Colonic mucosa (tissue), 4 donors: ENCODE results near the gene AP1S1. TPM values are rescaled to one million over a fixed set of nuclear protein-coding genes. Genes with fewer than 3 reads are reported as not detected.

Source experiments
- DNase-seq: peaks from one replicate; pipeline ENCODE4 v3.0.0-alpha.2; 2020
- H3K27ac ChIP-seq: fragments of 200-600 bp; one replicate; pipeline ENCODE4 v1.8.0; 2021
- H3K27me3 ChIP-seq: fragments of 200-600 bp; one replicate; pipeline ENCODE4 v1.8.0; 2021
- H3K36me3 ChIP-seq: fragments of 200-600 bp; one replicate; pipeline ENCODE4 v1.8.0; 2021
- H3K4me1 ChIP-seq: fragments of 200-600 bp; one replicate; pipeline ENCODE4 v1.8.0; 2021; ENCODE audit warnings: mild to moderate bottlenecking
- H3K4me3 ChIP-seq: fragments of 200-600 bp; one replicate; pipeline ENCODE4 v1.8.0; 2021
- H3K9ac ChIP-seq, 2 donors: one replicate each; pipeline ENCODE4 v1.7.0; 2013; ENCODE audit warnings: control low read depth in 2 of 2, low read depth in 2 of 2, low read length in 2 of 2
- H3K9me3 ChIP-seq: fragments of 200-600 bp; one replicate; pipeline ENCODE4 v1.8.0; 2021
- CTCF ChIP-seq: fragments of 200-600 bp; IDR thresholded peaks from one replicate; pipeline ENCODE4 v1.8.0; 2022; ENCODE audit warnings: antibody characterized with exemption, mild to moderate bottlenecking
- intact Hi-C: fragments of 100-400 bp; cut with DNase I; formaldehyde crosslinking; loops from one replicate; pipeline ENCODE4 v1.14.1; 2022
- total RNA-seq, 2 donors: library from RNA; stranded (reverse); fragmentation: NEBNext Ultra II Directional in 1 of 2; extraction: Animal tissue kit (Norgen Biotek cat#: 25700) in 1 of 2; gene quantifications; one replicate each; pipeline ENCODE4 v1.2.1, GENCODE V29; 2021
- donor health status: healthy.
- donor health status: DM: no; HTN: no; CAD: no.
- donor health status: DM: no; HTN: no; CAD: no.

AP1S1 gene
- total RNA-seq, 2 donors from 2014 or later: 111 to 127 TPM

GRCh38 chr7:101177644-101178043 lies 23.4 kb downstream of the AP1S1 start:
- intact Hi-C loops: no loop called here
- Histone ChIP-seq H3K4me3 (no peak overlapping the region), H3K4me1 (peaks cover 11% of the 10 kb centered on the region), H3K9me3 (no peaks in the 10 kb centered on the region), H3K36me3 (no peaks in the 10 kb centered on the region), H3K27ac (no peak overlapping the region), H3K27me3 (peaks cover 57% of the 10 kb centered on the region), H3K9ac (no peak overlapping the region)
- no peak for TF ChIP-seq CTCF
- DNase-seq: no peak

- H3K36me3 ChIP-seq: no peaks in the 10 kb centered on the region
- H3K4me1 ChIP-seq: no peaks in the 10 kb centered on the region
- H3K9me3 ChIP-seq: no peaks in the 10 kb centered on the region
- no peak for DNase-seq
- peaks cover 42% of the 10 kb centered on the region for H3K27me3 ChIP-seq
- H3K27ac ChIP-seq: no peak overlapping the region
- TF ChIP-seq CTCF: no peak
- no peak overlapping the region for H3K4me3 ChIP-seq
- intact Hi-C loops: no loop called here
- H3K9ac ChIP-seq: no peak overlapping the region
Observed at GRCh38 chr7:101179117-101179516, 24.8 kb downstream of the AP1S1 start.

- Histone ChIP-seq H3K27ac (no peak overlapping the region), H3K27me3 (peaks cover 41% of the 10 kb centered on the region), H3K4me1 (no peaks in the 10 kb centered on the region), H3K9ac (no peak overlapping the region), H3K36me3 (no peaks in the 10 kb centered on the region), H3K9me3 (no peaks in the 10 kb centered on the region), H3K4me3 (no peak overlapping the region)
- no peak for DNase-seq
- TF ChIP-seq CTCF: no peak
- intact Hi-C loops: no loop called here
Observed at GRCh38 chr7:101179713-101180112, 25.4 kb downstream of the AP1S1 start.

- intact Hi-C loops: no loop called here
- Histone ChIP-seq H3K36me3 (no peaks in the 10 kb centered on the region), H3K4me3 (no peak within 1 kb of the TSS), H3K27me3 (peaks cover 41% of the 10 kb centered on the region), H3K27ac (no peak within 1 kb of the TSS), H3K9me3 (no peaks in the 10 kb centered on the region), H3K4me1 (peaks cover 4% of the 10 kb centered on the region), H3K9ac (no peak within 1 kb of the TSS)
- DNase-seq: no peak
- TF ChIP-seq CTCF: no peak
Observed at GRCh38 chr7:101180130-101180755, 26.0 kb downstream of the AP1S1 start, which contains the start of gene NAT16. NAT16 (minus strand) TSS chr7:101180293; CDS start chr7:101174807, 5,486 bp downstream.

- no peak for DNase-seq
- intact Hi-C loops: no loop called here
- Histone ChIP-seq H3K4me1 (peaks cover 5% of the 10 kb centered on the region), H3K27ac (no peak overlapping the region), H3K9ac (no peak overlapping the region), H3K27me3 (peaks cover 10% of the 10 kb centered on the region), H3K4me3 (no peak overlapping the region), H3K9me3 (no peaks in the 10 kb centered on the region), H3K36me3 (no peaks in the 10 kb centered on the region)
- no peak for TF ChIP-seq CTCF
Observed at GRCh38 chr7:101185258-101185839, 31.1 kb downstream of the AP1S1 start.
